Measurements from ENCODE around the gene CFDP1.

The CFDP1 gene

DNA sequence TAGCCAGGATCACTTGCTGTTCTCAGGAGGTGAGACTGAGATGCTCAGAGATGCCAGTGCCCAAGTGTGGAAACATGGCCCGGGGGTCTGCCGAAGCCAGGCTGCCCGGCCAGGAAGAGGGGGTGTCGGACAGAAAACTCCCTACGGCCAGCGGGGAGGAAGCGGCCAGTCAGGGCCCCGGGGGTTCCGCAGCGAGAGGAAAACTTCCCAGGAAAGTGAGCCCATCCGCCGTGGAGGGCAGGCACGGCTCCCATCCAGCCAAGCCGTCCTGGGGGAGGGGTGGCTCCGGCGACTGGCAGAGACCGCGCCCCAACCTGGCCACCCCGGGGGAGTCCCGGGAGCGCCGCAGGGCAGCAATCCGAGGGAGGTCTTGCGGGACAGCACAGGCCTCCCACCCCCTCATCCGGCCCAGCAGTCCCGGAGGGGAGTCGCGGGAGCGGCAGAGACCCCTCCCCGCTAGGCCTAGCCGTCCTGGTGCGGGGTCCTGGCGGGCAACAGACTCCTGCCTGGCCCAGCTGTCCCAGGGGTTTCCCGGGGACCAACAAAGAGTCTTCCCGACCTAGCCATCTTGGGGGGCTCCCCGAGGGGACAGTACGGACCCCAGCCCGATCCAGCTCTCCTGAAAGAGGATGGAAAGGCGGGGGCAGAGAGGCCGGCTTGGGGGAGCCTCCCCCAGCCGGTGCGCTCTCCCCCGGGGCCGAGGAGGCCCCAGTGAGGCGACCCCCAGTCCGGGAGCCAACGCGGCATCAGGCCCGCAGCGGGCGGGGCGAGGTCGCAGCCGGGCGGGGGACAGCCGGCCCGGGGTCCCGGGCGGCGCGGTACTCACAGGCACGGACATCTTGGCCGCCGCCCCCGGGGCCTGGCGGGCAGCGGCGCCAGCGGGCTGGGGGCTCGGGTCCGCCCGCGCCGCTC lies 168.0 kb downstream of the CFDP1 start:
- no peak for DNase-seq (ENCODE audit: low read depth in 3 of 3)

GRCh38 chr16:75264457-75264998 lies 168.8 kb downstream of the CFDP1 start:
- DNase-seq (ENCODE audit: low read depth in 3 of 3) = no peak

- DNase-seq (ENCODE audit: low read depth in 3 of 3) = no peak
Observed at GRCh38 chr16:75263963-75264445, 169.3 kb downstream of the CFDP1 start.

GRCh38 chr16:75263291-75263962 lies 169.9 kb downstream of the CFDP1 start:
- no peak for DNase-seq (ENCODE audit: low read depth in 3 of 3)

GRCh38 chr16:75262800-75263127 lies 170.5 kb downstream of the CFDP1 start:
- DNase-seq (ENCODE audit: low read depth in 3 of 3) = no peak

DNA sequence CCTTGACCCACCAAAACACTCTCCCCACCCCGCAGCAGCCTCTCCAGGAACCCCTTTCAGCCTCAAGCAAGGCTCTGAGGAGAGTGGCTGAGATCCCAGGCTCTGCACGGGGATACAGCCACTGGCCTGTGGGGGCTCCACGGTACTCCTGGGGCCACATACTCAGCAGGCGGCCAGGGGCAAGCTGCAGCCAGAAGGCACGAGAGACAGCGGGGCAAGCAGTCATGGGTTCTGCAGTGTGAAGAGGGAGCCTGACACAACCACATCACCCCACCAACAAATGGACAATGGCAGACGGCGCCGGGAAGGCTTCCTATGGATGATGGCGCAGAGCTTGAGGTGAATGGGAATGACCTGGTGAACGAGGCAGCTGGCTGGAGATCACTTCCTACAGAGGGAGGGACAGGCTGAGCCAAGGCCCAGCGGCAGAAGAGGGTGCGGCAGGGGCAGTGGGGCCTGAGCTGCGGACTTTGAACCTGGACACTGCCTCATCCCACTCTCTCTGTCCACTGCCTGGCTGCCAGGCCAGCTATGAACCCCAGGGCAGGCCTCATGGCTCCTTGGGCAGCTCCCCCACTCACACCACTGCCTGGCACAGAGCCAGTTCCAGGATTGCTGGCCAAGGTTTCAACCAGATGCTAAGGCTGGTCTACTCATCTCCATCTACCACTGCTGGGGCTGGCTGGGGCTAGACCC lies 171.1 kb downstream of the CFDP1 start:
- DNase-seq (ENCODE audit: low read depth in 3 of 3) = no peak

DNA sequence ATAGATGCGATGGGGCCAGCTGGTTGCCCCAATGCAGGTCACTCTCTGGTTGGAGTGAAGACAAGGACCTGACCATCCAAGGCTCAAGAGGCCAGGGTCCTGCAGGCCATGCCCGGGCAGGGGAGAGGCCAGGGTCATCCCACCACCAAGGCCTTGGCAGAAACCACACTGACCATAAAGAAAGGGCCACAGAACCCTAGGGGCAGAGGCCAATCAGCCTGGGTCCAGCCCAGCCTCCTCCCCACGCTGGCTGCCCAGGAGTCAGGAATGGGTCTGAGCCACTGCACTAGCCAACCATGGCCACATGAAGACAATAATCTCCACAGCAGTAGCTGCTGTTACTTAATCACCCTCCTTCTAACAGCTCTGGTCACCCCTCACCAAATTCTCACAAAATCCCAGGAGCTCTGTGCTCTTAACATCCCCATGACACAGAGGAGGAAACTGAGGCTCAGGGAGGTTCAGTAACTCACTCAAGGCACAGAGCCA lies 171.7 kb downstream of the CFDP1 start:
- no peak for DNase-seq (ENCODE audit: low read depth in 3 of 3)

GRCh38 chr16:75260851-75261589 lies 172.3 kb downstream of the CFDP1 start:
- DNase-seq (ENCODE audit: low read depth in 3 of 3) = no peak

DNA sequence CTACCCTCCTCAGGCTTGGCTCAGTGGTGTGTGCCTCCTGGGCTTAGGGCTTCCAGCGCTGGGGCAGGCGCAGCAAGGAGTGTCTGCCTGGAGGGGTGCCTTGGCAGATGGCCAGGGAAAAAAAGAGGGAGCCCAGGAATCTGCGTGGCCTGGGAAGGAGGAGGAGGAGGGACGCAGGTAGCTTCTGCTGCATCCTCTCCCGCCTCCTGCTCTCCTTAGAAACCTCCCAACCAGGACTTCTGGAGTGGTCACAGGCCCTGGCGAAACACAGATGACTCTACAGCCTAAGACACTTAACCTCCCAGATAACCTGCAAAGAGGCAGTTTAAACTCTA lies 174.5 kb downstream of the CFDP1 start:
- no peak for DNase-seq (ENCODE audit: low read depth in 3 of 3)

DNA sequence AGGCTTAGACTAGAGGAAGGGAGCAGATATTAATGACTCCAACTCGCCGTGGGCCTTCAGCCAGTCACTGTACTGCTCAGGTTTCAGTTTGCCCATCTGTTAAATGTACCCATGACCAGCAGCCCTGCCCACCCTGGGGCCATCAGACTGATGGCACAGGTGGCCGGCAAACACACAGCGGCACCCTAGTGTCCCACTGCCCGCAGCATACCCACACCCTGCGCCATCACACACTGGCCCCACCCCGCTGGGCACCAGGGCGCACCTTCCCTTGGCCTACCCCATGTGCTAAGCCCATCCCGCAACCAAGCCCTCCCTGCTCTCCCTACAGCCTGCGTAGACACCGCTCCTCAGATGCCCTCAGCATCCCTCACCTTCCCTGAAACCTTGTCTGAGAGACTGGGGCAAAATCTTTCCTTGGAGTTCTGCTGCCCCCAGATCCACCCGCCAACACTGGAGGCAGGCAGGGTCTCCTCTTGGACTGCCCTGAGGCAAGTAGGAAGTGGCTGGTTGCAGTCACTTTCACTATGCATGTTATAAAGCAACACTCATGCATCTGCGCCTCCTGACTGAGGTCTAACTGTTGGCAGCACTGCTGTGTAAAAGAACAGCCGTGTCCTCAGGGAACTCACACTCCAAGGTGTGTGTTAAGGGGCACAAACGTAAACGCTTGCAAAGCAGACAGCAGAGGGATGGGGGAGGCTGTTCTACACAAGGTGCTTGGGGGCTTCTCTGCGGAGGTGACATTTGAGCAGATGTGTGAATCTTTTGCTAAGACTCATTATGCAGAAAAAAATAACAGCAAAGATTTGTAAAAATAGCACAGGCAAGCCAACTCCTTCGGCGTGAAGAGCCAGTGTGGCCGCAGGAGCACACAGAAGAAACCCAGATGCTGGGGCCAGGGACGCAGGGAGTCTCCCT lies 175.2 kb downstream of the CFDP1 start:
- no peak for DNase-seq (ENCODE audit: low read depth in 3 of 3)

DNA sequence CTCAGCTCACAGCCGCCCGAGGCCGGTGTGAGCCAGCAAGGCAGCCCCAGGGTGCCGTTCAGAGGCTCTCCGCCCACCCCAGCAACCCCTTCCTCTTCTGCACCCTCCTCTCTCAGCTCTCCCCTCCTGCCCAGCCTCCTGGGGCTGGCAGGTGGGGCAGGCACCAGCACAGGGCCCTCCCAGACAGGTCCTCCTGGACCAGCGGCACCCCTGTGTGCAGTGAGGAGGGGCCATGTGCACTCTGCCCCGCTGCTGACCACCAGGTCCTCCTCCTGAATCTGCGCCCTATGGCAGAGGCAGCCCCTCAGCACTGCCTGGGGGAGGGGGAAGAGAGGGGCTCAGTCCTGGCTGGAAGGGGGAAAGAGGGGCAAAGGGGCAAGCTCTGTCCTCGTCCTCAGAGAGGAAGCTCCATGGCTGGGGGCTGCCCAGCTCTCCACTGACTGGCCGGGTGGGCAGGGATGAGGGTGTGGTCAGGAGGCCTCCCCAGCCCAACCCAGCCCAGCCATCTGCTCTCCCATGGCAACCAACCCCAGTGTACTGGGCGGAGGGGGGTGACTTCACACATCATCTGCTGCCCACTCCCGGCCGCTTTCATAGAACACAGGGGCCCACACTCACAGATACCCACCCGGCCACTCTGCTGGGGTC lies 176.5 kb downstream of the CFDP1 start:
- DNase-seq (ENCODE audit: low read depth in 3 of 3) = no peak

GRCh38 chr16:75256059-75256571 lies 177.2 kb downstream of the CFDP1 start:
- DNase-seq (ENCODE audit: low read depth in 3 of 3) = no peak

DNA sequence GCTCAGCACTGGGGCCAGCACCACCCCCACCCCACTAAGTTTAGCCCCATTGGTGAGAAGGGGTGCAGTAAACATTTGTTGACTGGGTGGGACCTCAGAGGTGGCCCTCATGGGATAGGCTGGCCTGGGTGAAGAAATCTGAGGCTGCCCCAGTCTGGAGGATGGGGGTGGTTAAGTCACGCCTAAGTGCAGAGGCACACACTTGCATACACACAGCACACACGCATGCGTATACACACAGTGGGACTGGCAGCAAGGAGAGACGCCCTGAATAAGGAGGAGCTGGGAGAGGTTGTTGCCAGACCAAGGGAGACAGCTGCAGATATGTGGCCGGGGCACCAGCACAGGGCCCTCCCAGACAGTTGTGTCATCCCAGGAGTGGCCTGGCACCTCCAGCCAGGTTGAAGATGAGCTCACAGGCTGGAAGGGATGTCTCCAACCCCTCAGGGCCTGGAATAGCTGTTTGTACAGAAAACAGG lies 178.9 kb downstream of the CFDP1 start:
- DNase-seq (ENCODE audit: low read depth in 3 of 3) = no peak

GRCh38 chr16:75252946-75253911 lies 180.1 kb downstream of the CFDP1 start:
- no peak for DNase-seq (ENCODE audit: low read depth in 3 of 3)

- DNase-seq (ENCODE audit: low read depth in 3 of 3) = no peak
Observed at GRCh38 chr16:75252049-75252864, 181.0 kb downstream of the CFDP1 start.

DNA sequence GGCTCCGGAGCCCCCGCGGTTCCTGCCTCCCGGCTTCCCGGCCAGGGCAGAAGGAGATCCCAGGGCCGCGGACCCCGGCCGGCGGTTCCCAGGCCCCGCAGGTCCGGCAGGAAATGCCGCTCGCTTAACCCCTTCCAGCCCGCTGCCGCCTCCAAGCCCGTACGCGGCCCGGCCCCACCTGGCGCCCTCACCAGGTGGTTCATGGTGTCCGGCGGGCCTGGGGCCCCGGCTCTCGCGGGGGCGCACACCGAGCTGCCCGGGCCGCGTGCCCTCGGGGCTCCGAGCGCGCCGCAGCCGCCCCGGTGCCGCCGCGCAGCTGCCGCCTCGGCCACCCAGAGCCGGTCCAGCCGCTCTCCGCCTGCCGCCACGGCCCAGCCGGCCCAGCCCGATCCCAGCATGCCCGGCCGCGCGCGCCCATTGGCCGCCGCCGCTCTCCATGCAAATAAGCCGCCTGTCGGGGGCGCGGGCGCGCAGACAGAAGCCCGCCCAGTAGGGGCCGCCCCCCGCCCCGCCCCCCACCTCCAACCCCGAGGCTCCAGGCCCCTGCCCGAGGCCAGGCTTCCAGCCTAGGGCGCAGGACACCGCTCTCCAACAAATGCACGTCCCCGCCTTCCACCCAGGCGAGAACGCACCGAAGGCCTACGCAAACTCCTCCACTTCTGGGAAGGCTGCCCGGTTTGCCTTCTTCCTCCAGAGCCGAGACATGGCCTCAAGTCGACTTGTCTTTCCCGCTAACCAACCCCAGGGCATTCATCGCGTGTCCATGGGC lies 181.8 kb downstream of the CFDP1 start, which contains the start of gene BCAR1:
TSS of gene BCAR1 (minus strand) at position 345 of the 769 bp plus-strand sequence. CDS start at position 203, 142 bp downstream.
- DNase-seq (ENCODE audit: low read depth in 3 of 3) = no peak

All from stimulated activated CD4-positive, alpha-beta T cell treated with anti-CD3 and anti-CD28 coated beads, TNF-alpha, amount 100 ng/mL, for 4 hours (primary cell).